HCT116 (cell line): ENCODE measurements around the gene FRK. TPM values are rescaled to one million over a fixed set of nuclear protein-coding genes. Genes with fewer than 3 reads are reported as not detected.

Source experiments
- ATAC-seq: fragments of 200-7000 bp; cut with Tn5 transposase; 2 replicates; pipeline ENCODE4 v1.9.1; 2020; ENCODE audit warnings: mild to moderate bottlenecking, moderate library complexity
- BruUV-seq: library from RNA; stranded (reverse); fragments of 400-500 nt; replicated peaks from 2 replicates; lab custom pipeline; 2021; lab: Mats Ljungman, UMichigan
- CTCF ChIA-PET: fragments of 300-600 bp; sonication (Branson Sonifier 250); formaldehyde crosslinking; loops from one replicate; lab custom pipeline; 2021; ENCODE audit warnings: antibody characterized with exemption; lab: Charles Lee
- POLR2A ChIA-PET: fragments of 300-600, 350-600 bp; sonication (Branson Sonifier 250); formaldehyde crosslinking; loops from one replicate; lab custom pipeline; 2021; ENCODE audit warnings: antibody characterized with exemption; lab: Charles Lee
- RAD21 ChIA-PET, 2 experiments: fragments of 300-600 bp; sonication (Branson Sonifier 250); formaldehyde crosslinking; loops; one replicate each; lab custom pipeline; 2023; ENCODE audit warnings: low total read pairs in 2 of 2; ENCODE audit not compliant: uncharacterized antibody in 2 of 2, unreplicated experiment in 2 of 2, low non-redundant PET in 1 of 2; lab: Charles Lee
- DNase-seq: peaks from one replicate; pipeline ENCODE4 v3.0.0-alpha.2; 2010; ENCODE audit warnings: low read depth, low spot score
- H2AFZ ChIP-seq: fragments of 200-600 bp; shearing (Covaris generic), sonication (generic); 2 replicates; pipeline ENCODE4 v1.6.1; 2017; ENCODE audit warnings: low read depth, mixed run types, mixed read lengths, antibody characterized with exemption, low read length; ENCODE audit not compliant: poor library complexity, severe bottlenecking
- H3K27ac ChIP-seq: 2 replicates; pipeline ENCODE4 v1.5.1; 2012; ENCODE audit warnings: low read depth, low read length
- H3K27me3 ChIP-seq: fragments of 200-600 bp; sonication (generic); 2 replicates; pipeline ENCODE4 v1.6.1; 2016; ENCODE audit warnings: mixed run types, low read length, mixed read lengths; ENCODE audit not compliant: insufficient read depth
- H3K36me3 ChIP-seq, 2 experiments: fragments of 200-500 bp in 1 of 2; fragments of 200-600 bp in 1 of 2; sonication (Bioruptor generic) in 1 of 2; sonication (generic) in 1 of 2; 2 replicates each; pipeline versions ENCODE4 v1.5.1 to v1.6.1; 2014 to 2016; ENCODE audit warnings: low read length in 2 of 2, inconsistent platforms in 1 of 2, mixed read lengths in 1 of 2, mixed run types in 1 of 2; ENCODE audit not compliant: insufficient read depth in 2 of 2, control insufficient read depth in 1 of 2
- H3K4me1 ChIP-seq, 2 experiments: fragments of 200-600 bp in 1 of 2; sonication (generic) in 1 of 2; 2 replicates each; pipeline versions ENCODE4 v1.5.1 to v1.6.1; 2012 to 2017; ENCODE audit warnings: low read length in 2 of 2, inconsistent platforms in 1 of 2, mild to moderate bottlenecking in 1 of 2, mixed read lengths in 1 of 2, mixed run types in 1 of 2, moderate library complexity in 1 of 2; ENCODE audit not compliant: insufficient read depth in 2 of 2, control insufficient read depth in 1 of 2
- H3K4me2 ChIP-seq: fragments of 200-600 bp; sonication (generic); 2 replicates; pipeline ENCODE4 v1.6.1; 2017; ENCODE audit warnings: mixed run types, low read length, mixed read lengths
- H3K4me3 ChIP-seq, 2 experiments: fragments of 200-600 bp in 1 of 2; sonication (generic) in 1 of 2; replicated peaks in 1 of 2; 2 replicates each; pipeline ENCODE4 v1.5.1; 2011 to 2016; ENCODE audit warnings: low read length in 2 of 2, control low read depth in 1 of 2, low read depth in 1 of 2, mild to moderate bottlenecking in 1 of 2, mixed read lengths in 1 of 2, mixed run types in 1 of 2
- H3K79me2 ChIP-seq: fragments of 200-600 bp; sonication (generic); 2 replicates; pipeline ENCODE4 v1.6.1; 2017; ENCODE audit warnings: mild to moderate bottlenecking, mixed run types, low read length, moderate library complexity, mixed read lengths; ENCODE audit not compliant: insufficient read depth
- H3K9ac ChIP-seq: fragments of 200-600 bp; sonication (generic); 2 replicates; pipeline ENCODE4 v1.6.1; 2016; ENCODE audit warnings: low read length, mixed read lengths
- H3K9me2 ChIP-seq: fragments of 200-600 bp; sonication (generic), shearing (Covaris generic); 2 replicates; pipeline ENCODE4 v1.6.1; 2017; ENCODE audit warnings: mixed run types, mild to moderate bottlenecking, moderate library complexity; ENCODE audit not compliant: insufficient read depth
- H3K9me3 ChIP-seq, 2 experiments: fragments of 200-500 bp in 1 of 2; fragments of 200-600 bp in 1 of 2; sonication (Bioruptor generic) in 1 of 2; sonication (generic) in 1 of 2; 2 replicates each; pipeline ENCODE4 v1.6.1; 2014 to 2017; ENCODE audit warnings: low read length in 2 of 2, mixed read lengths in 2 of 2, inconsistent platforms in 1 of 2, low read depth in 1 of 2, mild to moderate bottlenecking in 1 of 2, mixed run types in 1 of 2, moderate library complexity in 1 of 2; ENCODE audit not compliant: control insufficient read depth in 1 of 2, insufficient read depth in 1 of 2
- H4K20me1 ChIP-seq: fragments of 200-600 bp; sonication (generic), shearing (Covaris generic); 2 replicates; pipeline ENCODE4 v1.6.1; 2017; ENCODE audit warnings: mixed run types, mild to moderate bottlenecking, moderate library complexity; ENCODE audit not compliant: insufficient read depth
- CBX3 ChIP-seq: IDR thresholded peaks from 2 replicates; pipeline ENCODE4 v1.6.1; 2012; ENCODE audit warnings: low read depth
- CEBPB ChIP-seq: IDR thresholded peaks from 2 replicates; pipeline ENCODE4 v1.6.1; 2012; ENCODE audit warnings: low read depth
- EGR1 ChIP-seq: IDR thresholded peaks from 2 replicates; pipeline ENCODE4 v1.6.1; 2012; ENCODE audit warnings: low read depth
- ELF1 ChIP-seq: IDR thresholded peaks from 2 replicates; pipeline ENCODE4 v1.6.1; 2012; ENCODE audit warnings: low read depth, borderline replicate concordance
- EZH2 ChIP-seq: fragments of 200-600 bp; sonication (generic); IDR thresholded peaks from 2 replicates; pipeline ENCODE4 v1.6.1; 2017; ENCODE audit warnings: antibody characterized with exemption, mixed run types
- JUND ChIP-seq: IDR thresholded peaks from 2 replicates; pipeline ENCODE4 v1.6.1; 2012
- RAD21 ChIP-seq: IDR thresholded peaks from 2 replicates; pipeline ENCODE4 v1.6.1; 2012; ENCODE audit warnings: low read depth, mild to moderate bottlenecking
- SRF ChIP-seq: IDR thresholded peaks from 2 replicates; pipeline ENCODE4 v1.6.1; 2012; ENCODE audit warnings: low read depth
- YY1 ChIP-seq: IDR thresholded peaks from 2 replicates; pipeline ENCODE4 v1.6.1; 2011; ENCODE audit warnings: low read length, low read depth, moderate library complexity, mild to moderate bottlenecking; ENCODE audit not compliant: insufficient replicate concordance; ENCODE audit errors: extremely low read depth
- ZFX ChIP-seq: fragments of 450-650 bp; IDR thresholded peaks from 2 replicates; pipeline ENCODE4 v1.6.1; 2017
- intact Hi-C: fragments of 100-400 bp; cut with micrococcal nuclease; formaldehyde crosslinking; loops from 2 replicates; pipeline ENCODE4 v1.10.0; 2022
- total RNA-seq: library from RNA; stranded (reverse); gene quantifications from one replicate; pipeline ENCODE4 v1.2.1, GENCODE V29; 2021; ENCODE audit not compliant: unreplicated experiment
- TF ChIP-seq, protein P1 (sequence below): IDR thresholded peaks from 2 replicates; pipeline ENCODE4 v1.6.1; 2012; ENCODE audit warnings: low read depth
- TF ChIP-seq, protein P2 (sequence below): IDR thresholded peaks from 2 replicates; pipeline ENCODE4 v1.6.1; 2012
- TF ChIP-seq, protein P3 (sequence below): IDR thresholded peaks from 2 replicates; pipeline ENCODE4 v1.6.1; 2012
- TF ChIP-seq, protein P4 (sequence below): IDR thresholded peaks from 2 replicates; pipeline ENCODE4 v1.6.1; 2011; ENCODE audit warnings: mild to moderate bottlenecking, low read length, moderate library complexity; ENCODE audit not compliant: insufficient replicate concordance; ENCODE audit errors: extremely low read depth
- TF ChIP-seq, protein P5 (sequence below), 3 experiments: fragments of 200-600 bp in 1 of 3; sonication (generic) in 1 of 3; IDR thresholded peaks in 2 of 3; conservative IDR thresholded peaks in 1 of 3; 2 replicates each; pipeline ENCODE4 v1.5.1; 2012 to 2017; ENCODE audit warnings: low read depth in 2 of 3, low read length in 2 of 3, antibody characterized with exemption in 1 of 3, borderline replicate concordance in 1 of 3, control low read depth in 1 of 3, mild to moderate bottlenecking in 1 of 3, mixed read lengths in 1 of 3, mixed run types in 1 of 3, moderate library complexity in 1 of 3; ENCODE audit not compliant: insufficient read depth in 1 of 3

The FRK gene
- total RNA-seq, 1 experiment from 2014 or later, result 3.7 TPM

DNA sequence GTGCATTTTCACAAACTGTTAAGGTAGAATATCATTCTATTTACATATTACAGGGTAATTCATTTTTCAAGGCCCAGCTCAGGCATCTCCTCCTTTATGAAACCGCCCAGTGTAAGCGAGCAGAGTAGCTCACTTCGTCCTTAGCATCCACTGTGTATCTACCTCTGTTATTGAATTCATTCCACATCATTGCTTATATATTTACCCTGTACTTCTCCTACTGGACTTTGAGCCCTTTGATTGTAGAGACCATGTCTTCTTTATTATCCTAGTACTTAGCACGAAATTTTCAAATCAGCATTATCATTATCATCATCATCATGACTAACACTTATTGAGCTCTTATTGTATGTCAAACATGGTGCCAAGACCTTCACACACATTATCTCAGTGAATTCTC is 76.7 kb downstream of the FRK start:
- H3K4me2 ChIP-seq, result no peak overlapping the region
- TF ChIP-seq EGR1 (no peak), YY1 (no peak), CBX3 (no peak), CEBPB (no peak), EZH2 (no peak), ZFX (no peak), ELF1 (no peak), JUND (no peak), SRF (no peak), RAD21 (no peak)
- TF ChIP-seq, protein P1, sequence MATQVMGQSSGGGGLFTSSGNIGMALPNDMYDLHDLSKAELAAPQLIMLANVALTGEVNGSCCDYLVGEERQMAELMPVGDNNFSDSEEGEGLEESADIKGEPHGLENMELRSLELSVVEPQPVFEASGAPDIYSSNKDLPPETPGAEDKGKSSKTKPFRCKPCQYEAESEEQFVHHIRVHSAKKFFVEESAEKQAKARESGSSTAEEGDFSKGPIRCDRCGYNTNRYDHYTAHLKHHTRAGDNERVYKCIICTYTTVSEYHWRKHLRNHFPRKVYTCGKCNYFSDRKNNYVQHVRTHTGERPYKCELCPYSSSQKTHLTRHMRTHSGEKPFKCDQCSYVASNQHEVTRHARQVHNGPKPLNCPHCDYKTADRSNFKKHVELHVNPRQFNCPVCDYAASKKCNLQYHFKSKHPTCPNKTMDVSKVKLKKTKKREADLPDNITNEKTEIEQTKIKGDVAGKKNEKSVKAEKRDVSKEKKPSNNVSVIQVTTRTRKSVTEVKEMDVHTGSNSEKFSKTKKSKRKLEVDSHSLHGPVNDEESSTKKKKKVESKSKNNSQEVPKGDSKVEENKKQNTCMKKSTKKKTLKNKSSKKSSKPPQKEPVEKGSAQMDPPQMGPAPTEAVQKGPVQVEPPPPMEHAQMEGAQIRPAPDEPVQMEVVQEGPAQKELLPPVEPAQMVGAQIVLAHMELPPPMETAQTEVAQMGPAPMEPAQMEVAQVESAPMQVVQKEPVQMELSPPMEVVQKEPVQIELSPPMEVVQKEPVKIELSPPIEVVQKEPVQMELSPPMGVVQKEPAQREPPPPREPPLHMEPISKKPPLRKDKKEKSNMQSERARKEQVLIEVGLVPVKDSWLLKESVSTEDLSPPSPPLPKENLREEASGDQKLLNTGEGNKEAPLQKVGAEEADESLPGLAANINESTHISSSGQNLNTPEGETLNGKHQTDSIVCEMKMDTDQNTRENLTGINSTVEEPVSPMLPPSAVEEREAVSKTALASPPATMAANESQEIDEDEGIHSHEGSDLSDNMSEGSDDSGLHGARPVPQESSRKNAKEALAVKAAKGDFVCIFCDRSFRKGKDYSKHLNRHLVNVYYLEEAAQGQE, result no peak
- TF ChIP-seq, protein P2, sequence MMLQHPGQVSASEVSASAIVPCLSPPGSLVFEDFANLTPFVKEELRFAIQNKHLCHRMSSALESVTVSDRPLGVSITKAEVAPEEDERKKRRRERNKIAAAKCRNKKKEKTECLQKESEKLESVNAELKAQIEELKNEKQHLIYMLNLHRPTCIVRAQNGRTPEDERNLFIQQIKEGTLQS, result no peak
- TF ChIP-seq, protein P3, sequence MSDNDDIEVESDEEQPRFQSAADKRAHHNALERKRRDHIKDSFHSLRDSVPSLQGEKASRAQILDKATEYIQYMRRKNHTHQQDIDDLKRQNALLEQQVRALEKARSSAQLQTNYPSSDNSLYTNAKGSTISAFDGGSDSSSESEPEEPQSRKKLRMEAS, result no peak
- TF ChIP-seq, protein P4, sequence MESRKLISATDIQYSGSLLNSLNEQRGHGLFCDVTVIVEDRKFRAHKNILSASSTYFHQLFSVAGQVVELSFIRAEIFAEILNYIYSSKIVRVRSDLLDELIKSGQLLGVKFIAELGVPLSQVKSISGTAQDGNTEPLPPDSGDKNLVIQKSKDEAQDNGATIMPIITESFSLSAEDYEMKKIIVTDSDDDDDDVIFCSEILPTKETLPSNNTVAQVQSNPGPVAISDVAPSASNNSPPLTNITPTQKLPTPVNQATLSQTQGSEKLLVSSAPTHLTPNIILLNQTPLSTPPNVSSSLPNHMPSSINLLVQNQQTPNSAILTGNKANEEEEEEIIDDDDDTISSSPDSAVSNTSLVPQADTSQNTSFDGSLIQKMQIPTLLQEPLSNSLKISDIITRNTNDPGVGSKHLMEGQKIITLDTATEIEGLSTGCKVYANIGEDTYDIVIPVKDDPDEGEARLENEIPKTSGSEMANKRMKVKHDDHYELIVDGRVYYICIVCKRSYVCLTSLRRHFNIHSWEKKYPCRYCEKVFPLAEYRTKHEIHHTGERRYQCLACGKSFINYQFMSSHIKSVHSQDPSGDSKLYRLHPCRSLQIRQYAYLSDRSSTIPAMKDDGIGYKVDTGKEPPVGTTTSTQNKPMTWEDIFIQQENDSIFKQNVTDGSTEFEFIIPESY, result no peak
- TF ChIP-seq, protein P5, sequence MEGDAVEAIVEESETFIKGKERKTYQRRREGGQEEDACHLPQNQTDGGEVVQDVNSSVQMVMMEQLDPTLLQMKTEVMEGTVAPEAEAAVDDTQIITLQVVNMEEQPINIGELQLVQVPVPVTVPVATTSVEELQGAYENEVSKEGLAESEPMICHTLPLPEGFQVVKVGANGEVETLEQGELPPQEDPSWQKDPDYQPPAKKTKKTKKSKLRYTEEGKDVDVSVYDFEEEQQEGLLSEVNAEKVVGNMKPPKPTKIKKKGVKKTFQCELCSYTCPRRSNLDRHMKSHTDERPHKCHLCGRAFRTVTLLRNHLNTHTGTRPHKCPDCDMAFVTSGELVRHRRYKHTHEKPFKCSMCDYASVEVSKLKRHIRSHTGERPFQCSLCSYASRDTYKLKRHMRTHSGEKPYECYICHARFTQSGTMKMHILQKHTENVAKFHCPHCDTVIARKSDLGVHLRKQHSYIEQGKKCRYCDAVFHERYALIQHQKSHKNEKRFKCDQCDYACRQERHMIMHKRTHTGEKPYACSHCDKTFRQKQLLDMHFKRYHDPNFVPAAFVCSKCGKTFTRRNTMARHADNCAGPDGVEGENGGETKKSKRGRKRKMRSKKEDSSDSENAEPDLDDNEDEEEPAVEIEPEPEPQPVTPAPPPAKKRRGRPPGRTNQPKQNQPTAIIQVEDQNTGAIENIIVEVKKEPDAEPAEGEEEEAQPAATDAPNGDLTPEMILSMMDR (IDR thresholded peaks at IDR 0.05 in 2 of 3, conservative IDR thresholded peaks at IDR 0.05 in 1 of 3; ENCODE audit: borderline replicate concordance in 1 of 3, insufficient read depth in 1 of 3, low read depth in 2 of 3, low read length in 2 of 3), result no peak
- H3K27me3 ChIP-seq, result no peaks in the 10 kb centered on the region
- H3K4me3 ChIP-seq, result no peak overlapping the region
- ChIA-PET CTCF (no interaction called here), POLR2A (no interaction called here), RAD21 (no interaction called here)
- no peak for DNase-seq
- H3K9me2 ChIP-seq, result no peaks in the 10 kb centered on the region
- H3K9me3 ChIP-seq, result no peaks in the 10 kb centered on the region
- H3K4me1 ChIP-seq, result no peaks in the 10 kb centered on the region
- no peaks in the 10 kb centered on the region for H4K20me1 ChIP-seq
- H3K27ac ChIP-seq, result no peak overlapping the region
- H3K36me3 ChIP-seq, result no peaks in the 10 kb centered on the region
- H3K79me2 ChIP-seq, result no peaks in the 10 kb centered on the region
- intact Hi-C loops, result no loop called here
- no peak overlapping the region for H3K9ac ChIP-seq
- no peak overlapping the region for H2AFZ ChIP-seq
- no TSS peak for BruUV-seq
- ATAC-seq, result no peak
